KMS-11 (cell line): ENCODE results near the gene SCLT1.

Source experiments
- H2AFZ ChIP-seq: fragments of 200-600 bp; sonication (generic); 2 replicates; pipeline ENCODE4 v1.6.1; 2016; ENCODE audit warnings: antibody characterized with exemption, mixed run types, low read depth
- H3K27ac ChIP-seq: fragments of 200-600 bp; sonication (generic); 2 replicates; pipeline ENCODE4 v1.6.1; 2016; ENCODE audit warnings: mild to moderate bottlenecking, mixed run types
- H3K27me3 ChIP-seq: fragments of 200-600 bp; sonication (generic); 2 replicates; pipeline ENCODE4 v1.6.1; 2017; ENCODE audit warnings: mild to moderate bottlenecking, low read depth, mixed run types, moderate library complexity; ENCODE audit not compliant: insufficient read depth
- H3K36me3 ChIP-seq: fragments of 200-600 bp; sonication (generic); 2 replicates; pipeline ENCODE4 v1.6.1; 2017; ENCODE audit warnings: mild to moderate bottlenecking, mixed run types; ENCODE audit not compliant: insufficient read depth
- H3K4me1 ChIP-seq: fragments of 200-600 bp; sonication (generic); 2 replicates; pipeline ENCODE4 v1.6.1; 2016; ENCODE audit warnings: mild to moderate bottlenecking, low read depth, mixed run types; ENCODE audit not compliant: poor library complexity, severe bottlenecking
- H3K4me2 ChIP-seq: fragments of 200-600 bp; sonication (generic); 2 replicates; pipeline ENCODE4 v1.7.0; 2016; ENCODE audit warnings: mild to moderate bottlenecking, mixed run types
- H3K4me3 ChIP-seq: fragments of 200-600 bp; sonication (generic); IDR thresholded peaks from 2 replicates; pipeline ENCODE4 v1.6.1; 2017; ENCODE audit warnings: low read depth, low read length, mixed read lengths; ENCODE audit not compliant: insufficient read depth
- H3K79me2 ChIP-seq: fragments of 200-600 bp; sonication (generic); 2 replicates; pipeline ENCODE4 v1.6.1; 2016; ENCODE audit warnings: low read depth, mixed run types; ENCODE audit not compliant: insufficient read depth
- H3K9ac ChIP-seq: fragments of 200-600 bp; sonication (generic); 2 replicates; pipeline ENCODE4 v1.6.1; 2016; ENCODE audit warnings: mild to moderate bottlenecking, mixed run types
- H4K20me1 ChIP-seq: fragments of 200-600 bp; sonication (generic); 2 replicates; pipeline ENCODE4 v1.6.1; 2016; ENCODE audit warnings: mild to moderate bottlenecking, mixed run types; ENCODE audit not compliant: insufficient read depth
- TF ChIP-seq, protein P1 (sequence below): fragments of 200-600 bp; sonication (generic); conservative IDR thresholded peaks from 2 replicates; pipeline ENCODE4 v1.6.1; 2017; ENCODE audit warnings: low read depth, mild to moderate bottlenecking, antibody characterized with exemption, low read length, moderate library complexity, mixed read lengths

The SCLT1 gene

DNA sequence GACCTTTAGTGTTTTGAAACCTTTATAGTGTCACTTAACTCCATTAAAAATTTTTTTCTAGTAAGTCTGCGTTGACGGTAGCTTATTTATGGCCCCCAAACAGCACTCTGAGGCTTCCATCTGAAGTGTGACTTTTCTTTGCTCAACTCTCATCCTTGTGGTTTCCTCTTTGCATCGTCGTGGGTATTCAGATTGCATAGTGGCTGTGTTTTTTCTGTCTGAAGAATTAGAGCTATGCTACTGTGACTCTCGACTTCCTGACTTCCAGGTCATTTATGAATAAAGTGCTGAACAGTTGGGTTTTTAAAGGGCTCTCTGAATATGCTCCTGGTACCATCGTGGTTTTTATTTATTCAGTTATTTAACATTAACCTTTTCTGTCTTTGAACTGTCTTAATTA, 238.9 kb downstream of the SCLT1 start:
- Histone ChIP-seq H3K9ac (no peak overlapping the region), H3K27me3 (no peaks in the 10 kb centered on the region), H3K79me2 (peaks cover 17% of the 10 kb centered on the region; the same call in 1 of the 2 replicates), H4K20me1 (no peaks in the 10 kb centered on the region; the same call in 1 of the 2 replicates), H3K4me3 (no peak overlapping the region), H2AFZ (no peak overlapping the region), H3K4me2 (no peak overlapping the region), H3K36me3 (peaks cover 59% of the 10 kb centered on the region; the same call in 1 of the 2 replicates), H3K4me1 (peaks cover 17% of the 10 kb centered on the region), H3K27ac (no peak overlapping the region)
- TF ChIP-seq, protein P1, sequence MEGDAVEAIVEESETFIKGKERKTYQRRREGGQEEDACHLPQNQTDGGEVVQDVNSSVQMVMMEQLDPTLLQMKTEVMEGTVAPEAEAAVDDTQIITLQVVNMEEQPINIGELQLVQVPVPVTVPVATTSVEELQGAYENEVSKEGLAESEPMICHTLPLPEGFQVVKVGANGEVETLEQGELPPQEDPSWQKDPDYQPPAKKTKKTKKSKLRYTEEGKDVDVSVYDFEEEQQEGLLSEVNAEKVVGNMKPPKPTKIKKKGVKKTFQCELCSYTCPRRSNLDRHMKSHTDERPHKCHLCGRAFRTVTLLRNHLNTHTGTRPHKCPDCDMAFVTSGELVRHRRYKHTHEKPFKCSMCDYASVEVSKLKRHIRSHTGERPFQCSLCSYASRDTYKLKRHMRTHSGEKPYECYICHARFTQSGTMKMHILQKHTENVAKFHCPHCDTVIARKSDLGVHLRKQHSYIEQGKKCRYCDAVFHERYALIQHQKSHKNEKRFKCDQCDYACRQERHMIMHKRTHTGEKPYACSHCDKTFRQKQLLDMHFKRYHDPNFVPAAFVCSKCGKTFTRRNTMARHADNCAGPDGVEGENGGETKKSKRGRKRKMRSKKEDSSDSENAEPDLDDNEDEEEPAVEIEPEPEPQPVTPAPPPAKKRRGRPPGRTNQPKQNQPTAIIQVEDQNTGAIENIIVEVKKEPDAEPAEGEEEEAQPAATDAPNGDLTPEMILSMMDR = no peak

DNA sequence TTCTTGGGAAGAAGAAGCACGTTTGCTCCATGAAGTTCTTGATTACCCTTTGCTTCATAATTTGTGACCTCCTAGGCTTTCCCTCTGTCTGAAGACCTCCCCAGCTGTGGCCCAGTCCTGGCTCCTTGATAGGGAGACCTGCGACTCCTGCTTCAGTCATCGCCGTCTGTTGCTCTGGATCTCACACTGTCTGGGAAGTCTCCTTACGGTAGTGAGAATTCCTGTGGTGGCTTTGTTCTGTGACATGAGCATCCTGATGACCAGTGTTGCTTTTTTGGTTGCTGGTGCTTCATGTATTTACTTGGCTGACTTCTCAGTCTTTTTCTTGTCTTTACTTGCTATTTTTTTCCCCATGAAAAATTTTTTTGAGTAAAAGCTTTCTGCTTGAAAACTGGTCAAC, 239.6 kb downstream of the SCLT1 start:
- Histone ChIP-seq H3K4me1 (peaks cover 17% of the 10 kb centered on the region), H3K36me3 (peaks cover 64% of the 10 kb centered on the region; the same call in 1 of the 2 replicates), H3K4me3 (no peak overlapping the region), H3K27me3 (no peaks in the 10 kb centered on the region), H3K79me2 (peaks cover 24% of the 10 kb centered on the region; the same call in 1 of the 2 replicates), H3K4me2 (no peak overlapping the region), H3K27ac (no peak overlapping the region), H4K20me1 (no peaks in the 10 kb centered on the region; the same call in 1 of the 2 replicates), H2AFZ (no peak overlapping the region), H3K9ac (no peak overlapping the region)
- TF ChIP-seq, protein P1 = no peak

GRCh38 chr4:128850252-128850651, 243.1 kb downstream of the SCLT1 start:
- Histone ChIP-seq H3K4me1 (peaks cover 17% of the 10 kb centered on the region), H3K36me3 (peaks cover 36% of the 10 kb centered on the region; the same call in 1 of the 2 replicates), H3K27ac (no peak overlapping the region), H3K9ac (no peak overlapping the region), H3K4me3 (no peak overlapping the region), H3K27me3 (no peaks in the 10 kb centered on the region), H3K4me2 (no peak overlapping the region), H4K20me1 (no peaks in the 10 kb centered on the region; the same call in none of the 2 replicates), H2AFZ (no peak overlapping the region), H3K79me2 (peaks cover 49% of the 10 kb centered on the region; the same call in 1 of the 2 replicates)
- TF ChIP-seq, protein P1 = no peak

DNA sequence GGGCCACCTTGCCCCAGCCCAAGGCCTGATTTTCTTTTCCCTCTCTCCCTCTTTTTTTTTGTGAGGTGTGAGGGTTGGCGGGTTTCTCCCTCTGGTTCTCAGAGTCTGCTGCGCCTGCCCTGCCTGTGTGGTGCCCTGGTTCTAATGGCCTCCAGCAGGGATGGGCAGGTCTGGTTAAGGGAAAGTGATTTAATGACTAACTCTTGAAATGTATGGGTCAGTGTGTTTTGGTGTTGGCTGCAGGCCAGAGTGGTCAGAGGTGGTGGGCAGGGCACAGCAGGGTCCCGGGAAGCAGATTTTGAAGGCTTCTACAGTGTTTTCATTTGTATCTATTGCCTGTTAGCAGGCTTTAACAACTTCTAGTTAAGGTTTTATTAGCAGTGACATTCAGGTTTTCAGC, 244.9 kb downstream of the SCLT1 start:
- Histone ChIP-seq H3K4me2 (no peak overlapping the region), H3K27me3 (no peaks in the 10 kb centered on the region), H3K27ac (no peak overlapping the region), H3K79me2 (peaks cover 61% of the 10 kb centered on the region), H2AFZ (no peak overlapping the region), H3K9ac (no peak overlapping the region), H3K36me3 (peaks cover 37% of the 10 kb centered on the region; the same call in 1 of the 2 replicates), H3K4me1 (peaks cover 4% of the 10 kb centered on the region), H3K4me3 (no peak overlapping the region), H4K20me1 (no peaks in the 10 kb centered on the region; the same call in 1 of the 2 replicates)
- TF ChIP-seq, protein P1 = no peak
